ENCODE results near the gene TMEM240. TPM values are rescaled to one million over a fixed set of nuclear protein-coding genes. Genes with fewer than 3 reads are reported as not detected.
A peak's percentile ranks its signal among the peaks of the same experiment; 100 is the strongest.

The TMEM240 gene
- 1 to 10 TPM in 1 of 4 donors, not detected in 3; 3.6 TPM for total RNA-seq

DNA sequence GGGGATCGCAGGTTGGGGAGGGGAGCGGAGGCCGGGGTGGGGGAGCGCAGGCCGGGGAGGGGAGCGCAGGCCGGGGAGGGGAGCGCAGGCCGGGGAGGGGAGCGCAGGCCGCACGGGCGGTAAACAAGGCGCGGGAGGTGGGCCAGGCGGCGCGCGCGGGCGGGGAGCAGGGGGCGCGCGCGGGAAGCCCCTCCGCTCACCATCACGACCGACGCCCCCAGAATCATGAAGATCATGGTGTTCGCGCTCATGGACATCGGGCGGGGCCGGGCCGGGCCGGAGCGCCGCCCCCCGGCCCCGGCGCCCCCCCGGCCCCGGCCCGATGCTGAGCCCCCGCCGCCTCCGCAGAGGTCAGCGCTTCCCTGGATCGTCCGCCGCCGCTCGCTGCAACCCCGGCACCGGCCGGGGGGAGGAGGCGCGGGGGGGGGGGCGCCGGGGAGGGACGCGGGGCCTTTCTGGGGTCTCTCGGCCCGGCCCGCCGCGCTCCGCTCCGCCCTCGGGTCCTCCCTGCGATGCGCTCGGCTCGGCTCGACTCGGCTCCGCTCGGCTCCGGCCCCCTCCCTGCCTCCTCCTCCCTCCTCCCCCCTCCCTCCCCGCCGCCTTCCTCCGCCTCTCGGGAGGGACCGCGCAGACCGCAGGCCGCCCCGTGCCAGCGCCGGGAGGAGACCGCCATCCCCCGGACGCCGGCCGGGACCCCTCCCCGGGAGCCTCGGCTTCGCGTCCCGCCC is at the start of gene TMEM240:
TMEM240 (minus strand) TSS at position 535 of the 728 bp plus-strand sequence; CDS start at position 257, 278 bp downstream.
- H3K27me3 ChIP-seq, result no peaks in the 10 kb centered on the region
- no peaks in the 10 kb centered on the region for H3K9me3 ChIP-seq
- peaks cover 0 to 20% (median 0%) of the 10 kb centered on the region in 3 donors for H3K36me3 ChIP-seq
- DNase-seq, result peak; percentile 45 to 76 (median 69)
- peaks cover 0 to 24% (median 9%) of the 10 kb centered on the region in 4 donors for H3K4me1 ChIP-seq
- peak within 1 kb of the TSS; percentile 42 to 62 (median 59) for H3K4me3 ChIP-seq
- H3K27ac ChIP-seq, result peak within 1 kb of the TSS in 3 of 4 donors; percentile 55 to 62 (median 56)
- TF ChIP-seq POLR2A (IDR thresholded peaks at IDR 0.05), result no peak
- TF ChIP-seq, protein P1, sequence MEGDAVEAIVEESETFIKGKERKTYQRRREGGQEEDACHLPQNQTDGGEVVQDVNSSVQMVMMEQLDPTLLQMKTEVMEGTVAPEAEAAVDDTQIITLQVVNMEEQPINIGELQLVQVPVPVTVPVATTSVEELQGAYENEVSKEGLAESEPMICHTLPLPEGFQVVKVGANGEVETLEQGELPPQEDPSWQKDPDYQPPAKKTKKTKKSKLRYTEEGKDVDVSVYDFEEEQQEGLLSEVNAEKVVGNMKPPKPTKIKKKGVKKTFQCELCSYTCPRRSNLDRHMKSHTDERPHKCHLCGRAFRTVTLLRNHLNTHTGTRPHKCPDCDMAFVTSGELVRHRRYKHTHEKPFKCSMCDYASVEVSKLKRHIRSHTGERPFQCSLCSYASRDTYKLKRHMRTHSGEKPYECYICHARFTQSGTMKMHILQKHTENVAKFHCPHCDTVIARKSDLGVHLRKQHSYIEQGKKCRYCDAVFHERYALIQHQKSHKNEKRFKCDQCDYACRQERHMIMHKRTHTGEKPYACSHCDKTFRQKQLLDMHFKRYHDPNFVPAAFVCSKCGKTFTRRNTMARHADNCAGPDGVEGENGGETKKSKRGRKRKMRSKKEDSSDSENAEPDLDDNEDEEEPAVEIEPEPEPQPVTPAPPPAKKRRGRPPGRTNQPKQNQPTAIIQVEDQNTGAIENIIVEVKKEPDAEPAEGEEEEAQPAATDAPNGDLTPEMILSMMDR (IDR thresholded peaks at IDR 0.05), result no peak

DNA sequence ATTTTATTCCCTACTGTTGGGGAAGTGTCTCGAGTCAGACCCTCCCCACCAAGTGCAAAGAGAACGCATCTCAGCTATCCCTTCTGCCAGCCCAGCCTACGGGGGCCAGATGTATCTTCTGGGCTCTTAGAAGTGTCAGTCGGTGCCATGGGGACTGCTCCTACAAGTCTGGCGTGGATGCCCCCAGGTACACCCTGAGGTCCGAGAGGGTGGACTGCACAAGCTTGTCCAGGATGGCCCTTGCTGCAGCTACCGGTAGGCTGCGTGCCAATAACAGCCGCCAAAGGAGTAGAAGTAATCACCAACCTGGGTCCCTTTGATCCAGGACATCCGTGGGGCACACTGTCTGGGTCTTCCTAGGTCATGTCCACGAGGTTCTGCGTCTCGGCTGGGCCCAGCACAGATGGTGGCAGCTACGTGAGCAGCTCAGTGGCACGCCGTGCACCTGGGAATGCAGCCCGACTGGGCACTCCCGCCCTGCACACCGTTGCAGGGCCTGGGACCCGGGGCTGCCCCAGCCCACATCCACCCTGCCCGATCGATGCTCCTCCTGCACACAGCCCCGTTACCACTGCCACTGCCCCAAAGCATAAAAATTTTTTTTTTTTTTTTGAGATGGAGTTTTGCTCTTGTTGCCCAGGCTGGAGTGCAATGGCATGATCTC is 43.1 kb upstream of the TMEM240 start:
- DNase-seq, result no peak
- Histone ChIP-seq H3K27ac (no peak overlapping the region), H3K4me1 (no peaks in the 10 kb centered on the region), H3K9me3 (no peaks in the 10 kb centered on the region), H3K4me3 (no peak overlapping the region), H3K27me3 (no peaks in the 10 kb centered on the region), H3K36me3 (no peaks in the 10 kb centered on the region)
- TF ChIP-seq, protein P1 (IDR thresholded peaks at IDR 0.05), result no peak
- no peak for TF ChIP-seq POLR2A (IDR thresholded peaks at IDR 0.05)

DNA sequence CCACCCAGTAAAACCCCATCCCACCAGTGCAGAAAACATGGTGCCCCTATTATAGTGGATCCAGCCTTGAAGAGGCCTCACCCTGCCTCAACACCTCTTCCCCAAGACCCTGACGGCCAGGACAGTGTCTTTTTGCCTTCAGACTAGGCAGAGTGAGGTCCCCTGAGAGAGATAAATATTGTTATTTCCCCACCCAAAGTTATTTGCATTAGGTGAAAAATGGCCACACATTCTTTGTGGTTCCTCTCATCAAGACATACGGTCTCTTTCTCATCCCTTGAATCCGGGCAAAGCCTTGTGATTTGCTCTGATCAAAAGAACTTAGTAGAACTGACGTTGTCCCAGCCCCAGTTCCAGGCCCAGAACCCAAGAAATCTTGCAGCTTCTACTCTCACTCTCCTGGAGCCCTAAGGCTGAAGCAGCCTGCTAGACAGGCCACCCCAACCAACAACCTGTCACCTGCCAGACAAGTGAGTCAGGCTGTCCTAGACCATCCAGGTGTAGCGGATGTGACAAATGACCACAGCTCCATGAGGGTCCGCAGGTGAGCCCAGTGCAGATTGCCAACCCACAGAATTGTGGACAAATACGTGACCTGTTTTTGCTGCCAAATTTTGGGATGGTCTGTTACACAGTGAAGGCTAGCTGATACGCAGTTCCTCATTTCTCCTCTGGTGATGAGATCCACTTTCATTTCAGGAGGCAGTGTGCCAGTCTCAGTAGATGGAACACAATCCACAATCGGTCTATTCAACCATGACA is 42.3 kb upstream of the TMEM240 start:
- peaks cover 0 to 4% (median 0%) of the 10 kb centered on the region in 4 donors for H3K4me1 ChIP-seq
- no peaks in the 10 kb centered on the region for H3K9me3 ChIP-seq
- H3K36me3 ChIP-seq, result no peaks in the 10 kb centered on the region
- H3K27me3 ChIP-seq, result no peaks in the 10 kb centered on the region
- no peak overlapping the region for H3K27ac ChIP-seq
- H3K4me3 ChIP-seq, result no peak overlapping the region
- TF ChIP-seq POLR2A (IDR thresholded peaks at IDR 0.05), result no peak
- TF ChIP-seq, protein P1 (IDR thresholded peaks at IDR 0.05), result no peak
- no peak for DNase-seq

DNA sequence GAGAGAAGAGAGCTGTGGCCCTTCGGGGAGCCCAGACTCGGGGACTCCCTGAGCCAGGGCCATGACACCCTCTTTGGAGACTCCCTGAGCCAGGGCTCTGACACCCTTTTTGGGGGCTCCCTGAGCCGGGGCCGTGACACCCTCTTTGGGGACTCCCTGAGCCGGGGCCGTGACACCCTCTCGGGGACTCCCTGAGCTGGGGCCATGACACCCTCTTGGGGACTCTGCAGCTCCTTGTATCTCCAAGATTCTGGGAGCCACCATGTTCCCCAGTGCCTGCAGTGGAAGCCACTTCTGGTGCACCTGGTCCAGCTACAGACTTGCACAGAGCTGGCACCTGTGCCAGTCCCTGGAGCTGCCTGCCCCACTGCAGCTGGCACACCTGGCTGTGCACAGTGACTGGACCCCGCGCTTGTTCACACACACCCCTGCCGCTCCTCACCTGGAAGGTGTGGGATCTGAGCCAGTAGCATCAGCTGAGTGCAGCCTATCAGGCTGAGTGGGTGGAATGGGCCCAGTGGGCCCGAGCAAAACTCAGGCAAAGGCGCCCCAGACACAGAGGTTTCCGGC is 38.0 kb upstream of the TMEM240 start:
- no peak for DNase-seq
- no peak overlapping the region for H3K27ac ChIP-seq
- H3K9me3 ChIP-seq, result no peaks in the 10 kb centered on the region
- peaks cover 0 to 14% (median 0%) of the 10 kb centered on the region in 4 donors for H3K4me1 ChIP-seq
- H3K36me3 ChIP-seq, result no peaks in the 10 kb centered on the region
- H3K27me3 ChIP-seq, result no peaks in the 10 kb centered on the region
- no peak overlapping the region for H3K4me3 ChIP-seq
- no peak for TF ChIP-seq POLR2A (IDR thresholded peaks at IDR 0.05)
- TF ChIP-seq, protein P1 (IDR thresholded peaks at IDR 0.05), result no peak

DNA sequence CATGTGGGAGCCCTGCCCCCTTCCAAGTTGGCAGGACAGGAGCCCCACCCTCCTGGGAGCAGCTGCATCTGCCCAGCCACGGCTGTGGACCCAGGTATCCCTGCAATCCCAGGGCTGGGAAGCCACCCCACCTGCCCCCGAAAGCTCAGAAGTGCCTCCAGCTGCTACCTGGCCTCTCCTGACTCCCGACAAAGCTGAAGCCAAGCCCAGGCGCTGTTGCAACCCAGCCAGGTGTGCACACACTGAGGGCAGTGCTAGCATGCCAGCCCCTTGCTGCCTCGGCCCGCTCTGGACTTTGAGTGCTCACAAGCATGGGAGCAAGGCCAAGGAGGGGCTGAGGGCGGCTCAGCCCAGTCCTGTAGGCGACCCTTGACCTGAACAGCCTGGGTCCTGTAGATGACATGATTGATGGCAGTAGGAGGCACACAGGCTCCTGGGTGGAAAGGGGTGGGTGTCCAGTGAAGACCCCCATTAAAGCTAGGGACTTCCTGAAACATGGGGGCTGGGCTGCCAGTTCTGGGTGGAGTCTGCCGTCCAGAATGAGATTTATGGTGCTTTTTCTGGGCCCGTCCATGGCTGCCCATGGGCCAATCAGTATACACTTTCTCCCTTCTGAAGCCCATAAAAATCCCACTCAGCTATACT is 37.1 kb upstream of the TMEM240 start:
- H3K9me3 ChIP-seq, result no peaks in the 10 kb centered on the region
- TF ChIP-seq POLR2A (IDR thresholded peaks at IDR 0.05), result peak; percentile 61 to 77
- TF ChIP-seq, protein P1 (IDR thresholded peaks at IDR 0.05), result no peak
- H3K4me1 ChIP-seq, result peaks cover 0 to 24% (median 0%) of the 10 kb centered on the region in 4 donors
- DNase-seq, result peak in 2 of 3 donors; percentile 76 to 81
- no peaks in the 10 kb centered on the region for H3K36me3 ChIP-seq
- peak overlapping the region in 2 of 4 donors; percentile 60 to 67 for H3K27ac ChIP-seq
- H3K27me3 ChIP-seq, result no peaks in the 10 kb centered on the region
- H3K4me3 ChIP-seq, result no peak overlapping the region

All from Peyer's patch (tissue), 4 donors.